ENCODE data around the gene UBE2F. TPM values are rescaled to one million over a fixed set of nuclear protein-coding genes. Genes with fewer than 3 reads are reported as not detected.

UBE2F gene
- total RNA-seq, 4 donors from 2014 or later = 67.3 to 97.3 (median 81.2) TPM

DNA sequence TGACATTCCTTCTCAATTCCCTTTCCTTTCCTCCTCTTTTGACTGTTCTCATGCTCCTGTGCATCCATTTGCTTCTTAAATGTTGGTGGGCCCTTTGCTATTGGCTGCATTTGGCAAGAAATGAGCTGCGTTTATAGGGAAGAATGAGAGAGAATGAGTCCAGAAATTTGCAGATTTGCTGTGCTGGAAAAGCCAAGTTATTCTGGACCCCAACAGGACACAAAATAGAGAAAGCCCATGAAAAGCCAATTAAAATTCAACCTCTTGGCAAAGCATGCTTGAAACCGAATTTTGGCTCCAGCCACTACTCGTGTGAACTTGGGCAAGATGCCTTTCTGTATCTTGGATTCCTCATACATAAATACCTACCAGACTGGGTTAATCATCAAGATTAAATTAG lies 92.7 kb downstream of the UBE2F start:
- H3K27ac ChIP-seq = no peak overlapping the region
- H3K9me3 ChIP-seq = no peaks in the 10 kb centered on the region
- in situ Hi-C loops (cut with MboI; ENCODE audit: low sequenced_read_pairs in 4 of 4) = no loop called here
- no peaks in the 10 kb centered on the region for H3K27me3 ChIP-seq
- DNase-seq (no peak), ATAC-seq (no peak)
- peaks cover 0 to 3% of the 10 kb centered on the region in 2 donors for H3K36me3 ChIP-seq
- TF ChIP-seq, protein P1, sequence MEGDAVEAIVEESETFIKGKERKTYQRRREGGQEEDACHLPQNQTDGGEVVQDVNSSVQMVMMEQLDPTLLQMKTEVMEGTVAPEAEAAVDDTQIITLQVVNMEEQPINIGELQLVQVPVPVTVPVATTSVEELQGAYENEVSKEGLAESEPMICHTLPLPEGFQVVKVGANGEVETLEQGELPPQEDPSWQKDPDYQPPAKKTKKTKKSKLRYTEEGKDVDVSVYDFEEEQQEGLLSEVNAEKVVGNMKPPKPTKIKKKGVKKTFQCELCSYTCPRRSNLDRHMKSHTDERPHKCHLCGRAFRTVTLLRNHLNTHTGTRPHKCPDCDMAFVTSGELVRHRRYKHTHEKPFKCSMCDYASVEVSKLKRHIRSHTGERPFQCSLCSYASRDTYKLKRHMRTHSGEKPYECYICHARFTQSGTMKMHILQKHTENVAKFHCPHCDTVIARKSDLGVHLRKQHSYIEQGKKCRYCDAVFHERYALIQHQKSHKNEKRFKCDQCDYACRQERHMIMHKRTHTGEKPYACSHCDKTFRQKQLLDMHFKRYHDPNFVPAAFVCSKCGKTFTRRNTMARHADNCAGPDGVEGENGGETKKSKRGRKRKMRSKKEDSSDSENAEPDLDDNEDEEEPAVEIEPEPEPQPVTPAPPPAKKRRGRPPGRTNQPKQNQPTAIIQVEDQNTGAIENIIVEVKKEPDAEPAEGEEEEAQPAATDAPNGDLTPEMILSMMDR (IDR thresholded peaks at IDR 0.05 in 4 of 5, conservative IDR thresholded peaks at IDR 0.05 in 1 of 5) = no peak
- TF ChIP-seq POLR2A (IDR thresholded peaks at IDR 0.05) = no peak
- intact Hi-C loops (cut with DNase I; ENCODE audit: low total_unique reads) = no loop called here
- H3K4me3 ChIP-seq = peak overlapping the region in 2 of 4 donors; percentile 76 to 100
- peaks cover 13 to 26% of the 10 kb centered on the region in 2 donors for H3K4me1 ChIP-seq

DNA sequence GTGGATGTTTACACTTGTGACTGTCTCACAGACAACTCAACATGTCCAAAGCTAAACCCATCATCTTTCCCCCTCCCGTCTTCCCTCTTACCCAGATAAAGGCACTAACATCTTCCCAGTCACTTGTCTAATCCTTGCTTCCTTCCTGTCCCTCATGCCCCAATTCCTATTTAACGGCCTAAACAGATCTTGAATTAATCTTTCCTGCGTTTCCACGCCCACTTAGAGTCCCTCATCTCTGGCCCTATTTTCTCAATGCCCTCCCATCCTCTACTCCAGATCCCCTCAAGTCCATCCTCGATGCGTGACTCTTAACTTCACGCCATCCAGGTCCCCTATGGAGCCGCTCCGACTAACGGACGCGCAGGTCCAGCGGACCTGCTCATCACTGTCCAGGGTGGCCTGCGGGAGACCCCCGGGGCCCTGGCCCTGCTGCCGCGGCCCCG lies 93.3 kb downstream of the UBE2F start:
- Histone ChIP-seq H3K4me1 (peaks cover 13 to 26% of the 10 kb centered on the region in 2 donors), H3K36me3 (peaks cover 0 to 9% of the 10 kb centered on the region in 2 donors), H3K27me3 (no peaks in the 10 kb centered on the region), H3K4me3 (peak overlapping the region; percentile 76 to 100 (median 94)), H3K27ac (peak overlapping the region; percentile 86 to 98 (median 92)), H3K9me3 (no peaks in the 10 kb centered on the region)
- peak; percentile 35 to 44 for ATAC-seq
- TF ChIP-seq POLR2A (IDR thresholded peaks at IDR 0.05) = no peak
- TF ChIP-seq, protein P1 (IDR thresholded peaks at IDR 0.05 in 4 of 5, conservative IDR thresholded peaks at IDR 0.05 in 1 of 5) = no peak
- no peak for DNase-seq
- in situ Hi-C loops (cut with MboI; ENCODE audit: low sequenced_read_pairs in 4 of 4) (no loop called here), intact Hi-C loops (cut with DNase I; ENCODE audit: low total_unique reads) (loop anchor here (1.0 to 5.0 kb wide), 5 partner anchors 94 to 260 kb away; partner anchors contain the start of genes ILKAP and TRAF3IP1)

DNA sequence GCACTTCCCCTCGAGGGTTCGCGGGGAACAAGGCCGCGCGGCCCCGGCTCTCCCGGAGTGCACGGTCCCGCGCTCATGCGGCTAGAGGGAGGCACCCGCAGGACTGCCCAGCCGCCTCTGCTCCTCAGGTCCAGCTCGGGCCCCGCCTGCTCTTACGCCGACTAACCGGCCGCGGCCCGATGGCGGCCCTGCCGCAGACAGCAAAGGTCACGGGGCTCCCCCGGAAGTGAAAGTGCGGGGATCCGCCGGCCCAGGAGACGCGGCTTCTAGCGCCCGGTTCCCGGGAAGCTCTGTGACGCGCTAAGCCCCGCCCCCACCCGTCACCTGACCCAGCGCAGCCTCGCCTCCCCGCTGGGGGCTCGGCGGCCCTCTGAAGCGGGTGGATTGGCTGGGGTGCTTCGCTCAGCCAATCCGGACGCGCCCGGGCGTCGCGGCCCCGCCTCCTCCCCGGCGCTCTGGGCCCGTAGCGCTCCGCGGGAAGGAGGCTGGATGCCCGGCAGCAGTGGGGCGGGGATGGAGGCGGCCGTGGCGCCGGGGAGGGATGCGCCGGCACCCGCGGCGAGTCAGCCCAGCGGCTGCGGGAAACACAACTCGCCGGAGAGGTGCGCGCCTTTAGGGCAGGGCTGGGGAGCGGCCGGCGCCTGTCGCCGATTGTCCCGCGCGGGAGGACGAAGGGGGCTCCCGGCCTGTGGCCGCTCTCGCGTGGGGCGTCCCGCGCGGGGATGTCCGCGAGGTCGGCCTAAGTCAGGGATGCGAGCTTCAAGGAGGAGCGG lies 93.9 kb downstream of the UBE2F start, which contains the start of gene SCLY:
SCLY (plus strand) TSS at position 460 of the 773 bp plus-strand sequence; CDS start at position 514, 54 bp downstream.
- in situ Hi-C loops (cut with MboI; ENCODE audit: low sequenced_read_pairs in 4 of 4) (no loop called here), intact Hi-C loops (cut with DNase I; ENCODE audit: low total_unique reads) (loop anchor here (1.0 to 5.0 kb wide), 6 partner anchors 76 to 260 kb away; partner anchors contain the start of genes ILKAP and TRAF3IP1)
- Histone ChIP-seq H3K4me1 (peaks cover 13 to 26% of the 10 kb centered on the region in 2 donors), H3K4me3 (peak within 1 kb of the TSS; percentile 76 to 100 (median 94)), H3K27ac (peak within 1 kb of the TSS; percentile 86 to 98 (median 92)), H3K36me3 (peaks cover 0 to 12% of the 10 kb centered on the region in 2 donors), H3K27me3 (no peaks in the 10 kb centered on the region), H3K9me3 (no peaks in the 10 kb centered on the region)
- DNase-seq (peak; percentile 97), ATAC-seq (peak; percentile 96 to 97)
- TF ChIP-seq, protein P1 (IDR thresholded peaks at IDR 0.05 in 4 of 5, conservative IDR thresholded peaks at IDR 0.05 in 1 of 5) = no peak
- TF ChIP-seq POLR2A (IDR thresholded peaks at IDR 0.05) = peak; percentile 90 to 91

DNA sequence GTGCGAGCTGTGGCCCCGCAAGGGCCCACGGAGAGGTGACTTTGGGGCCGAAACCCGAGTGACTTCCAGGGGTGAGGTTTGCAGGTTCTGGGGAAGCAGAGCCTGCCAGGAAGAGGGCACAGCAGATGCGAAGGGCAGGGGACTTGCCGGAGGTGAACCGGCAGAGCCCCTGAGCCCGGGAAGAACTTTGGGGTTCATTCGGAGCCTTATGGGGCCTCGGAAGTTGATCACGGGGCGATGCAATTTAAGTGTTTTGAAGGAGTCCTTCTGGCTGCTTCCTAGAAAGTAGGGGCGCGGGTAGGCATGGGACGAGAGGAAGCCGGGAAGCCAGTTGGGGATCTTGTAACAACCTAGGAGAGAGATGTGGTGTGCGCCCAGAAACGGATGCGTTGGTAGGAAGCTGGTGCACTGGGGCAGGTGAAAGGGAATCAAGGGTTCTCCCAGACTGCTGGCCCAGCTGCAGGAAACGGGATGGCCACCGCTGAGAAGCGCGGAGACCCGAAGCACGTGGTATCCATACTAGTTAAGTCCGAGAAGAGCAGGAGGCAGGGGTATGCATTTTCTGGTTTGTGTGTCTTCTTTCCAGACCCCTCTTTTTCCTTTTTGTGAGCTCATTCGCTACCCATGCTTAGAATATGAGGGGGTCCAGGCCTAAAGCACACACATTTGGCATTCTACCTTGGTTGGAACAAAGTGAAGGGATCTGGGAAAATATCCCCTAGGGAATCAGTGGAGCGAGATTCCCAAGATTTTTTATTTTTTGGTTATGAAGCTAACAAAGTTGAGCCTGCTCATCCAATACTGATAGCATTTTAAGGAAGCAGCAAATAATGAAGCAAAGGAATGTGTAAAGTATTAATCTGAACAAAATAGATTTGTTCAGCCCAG lies 94.7 kb downstream of the UBE2F start:
- peak overlapping the region; percentile 76 to 100 (median 94) for H3K4me3 ChIP-seq
- H3K27me3 ChIP-seq = no peaks in the 10 kb centered on the region
- ATAC-seq (peak; percentile 6 to 13), DNase-seq (no peak)
- intact Hi-C loops (cut with DNase I; ENCODE audit: low total_unique reads) = loop anchor here (1.0 to 5.0 kb wide), 3 partner anchors 75 to 144 kb away; partner anchors contain the start of gene ILKAP
- in situ Hi-C loops (cut with MboI; ENCODE audit: low sequenced_read_pairs in 4 of 4) = no loop called here
- H3K36me3 ChIP-seq = peaks cover 0 to 12% of the 10 kb centered on the region in 2 donors
- peaks cover 13 to 26% of the 10 kb centered on the region in 2 donors for H3K4me1 ChIP-seq
- H3K9me3 ChIP-seq = no peaks in the 10 kb centered on the region
- peak overlapping the region; percentile 67 to 98 (median 81) for H3K27ac ChIP-seq
- no peak for TF ChIP-seq POLR2A (IDR thresholded peaks at IDR 0.05)
- TF ChIP-seq, protein P1 (IDR thresholded peaks at IDR 0.05 in 4 of 5, conservative IDR thresholded peaks at IDR 0.05 in 1 of 5) = no peak
